SK-N-MC (cell line): ENCODE data around the gene SH3GL3.

Source experiments
- DNase-seq: peaks from one replicate; pipeline ENCODE4 v3.0.0-alpha.2; 2011; ENCODE audit warnings: low read depth, low spot score
- H3K27ac ChIP-seq: fragments of 200-600 bp; sonication (generic); 2 replicates; pipeline ENCODE4 v1.5.1; 2016; ENCODE audit warnings: mixed run types
- H3K36me3 ChIP-seq: fragments of 200-600 bp; sonication (generic); 2 replicates; pipeline ENCODE4 v1.6.1; 2017; ENCODE audit warnings: antibody characterized with exemption, low read length, mixed read lengths; ENCODE audit not compliant: insufficient read depth
- H3K4me3 ChIP-seq: fragments of 200-600 bp; sonication (generic); 2 replicates; pipeline ENCODE4 v1.5.1; 2016
- H3K9ac ChIP-seq: fragments of 200-600 bp; sonication (generic); 2 replicates; pipeline ENCODE4 v1.8.0; 2017; ENCODE audit warnings: mixed run types, mixed read lengths; ENCODE audit not compliant: insufficient read length
- H3K9me3 ChIP-seq: fragments of 200-600 bp; sonication (generic); 2 replicates; pipeline ENCODE4 v1.6.1; 2017; ENCODE audit warnings: low read depth, mild to moderate bottlenecking, antibody characterized with exemption, low read length, moderate library complexity, mixed read lengths
- EZH2 ChIP-seq: fragments of 200-600 bp; sonication (generic); IDR thresholded peaks from one replicate; pipeline ENCODE4 v1.6.1; 2017; ENCODE audit warnings: antibody characterized with exemption
- FOXP2 ChIP-seq: optimal IDR thresholded peaks from 2 replicates; pipeline ENCODE3; 2011; ENCODE audit warnings: mild to moderate bottlenecking, moderate library complexity; ENCODE audit not compliant: insufficient read depth; ENCODE audit errors: extremely low read length, control extremely low read depth
- POLR2AphosphoS5 ChIP-seq: IDR thresholded peaks from 2 replicates; pipeline ENCODE4 v1.6.1; 2012; ENCODE audit warnings: mild to moderate bottlenecking, low read depth, low read length, borderline replicate concordance

Gene SH3GL3

GRCh38 chr15:83605111-83605945, 158.2 kb downstream of the SH3GL3 start:
- Histone ChIP-seq H3K27ac (no peak overlapping the region), H3K36me3 (no peaks in the 10 kb centered on the region), H3K9ac (no peak overlapping the region), H3K4me3 (no peak overlapping the region), H3K9me3 (no peaks in the 10 kb centered on the region)
- TF ChIP-seq POLR2AphosphoS5: no peak
- TF ChIP-seq EZH2: no peak
- TF ChIP-seq FOXP2: no peak
- no peak for DNase-seq

- no peak for DNase-seq
- no peak overlapping the region for H3K27ac ChIP-seq
- H3K9ac ChIP-seq: no peak overlapping the region
- no peak overlapping the region for H3K4me3 ChIP-seq
- TF ChIP-seq POLR2AphosphoS5 (no peak), FOXP2 (no peak), EZH2 (no peak)
- peaks cover 7% of the 10 kb centered on the region; the same call in 1 of the 2 replicates for H3K36me3 ChIP-seq
- no peaks in the 10 kb centered on the region for H3K9me3 ChIP-seq
These were observed 163.0 kb downstream of the SH3GL3 start for GRCh38 chr15:83610132-83610531.

- Histone ChIP-seq H3K36me3 (peaks cover 7% of the 10 kb centered on the region; the same call in 1 of the 2 replicates), H3K9me3 (no peaks in the 10 kb centered on the region), H3K4me3 (no peak overlapping the region), H3K27ac (no peak overlapping the region), H3K9ac (no peak overlapping the region)
- no peak for TF ChIP-seq FOXP2
- no peak for TF ChIP-seq EZH2
- no peak for TF ChIP-seq POLR2AphosphoS5
- no peak for DNase-seq
These were observed 164.0 kb downstream of the SH3GL3 start for GRCh38 chr15:83610901-83611685.

- H3K36me3 ChIP-seq: peaks cover 7% of the 10 kb centered on the region; the same call in 1 of the 2 replicates
- H3K4me3 ChIP-seq: no peak overlapping the region
- no peaks in the 10 kb centered on the region for H3K9me3 ChIP-seq
- no peak overlapping the region for H3K9ac ChIP-seq
- no peak overlapping the region for H3K27ac ChIP-seq
- no peak for TF ChIP-seq FOXP2
- no peak for TF ChIP-seq POLR2AphosphoS5
- no peak for TF ChIP-seq EZH2
- DNase-seq: no peak
These were observed 165.1 kb downstream of the SH3GL3 start for GRCh38 chr15:83612226-83612625.

DNA sequence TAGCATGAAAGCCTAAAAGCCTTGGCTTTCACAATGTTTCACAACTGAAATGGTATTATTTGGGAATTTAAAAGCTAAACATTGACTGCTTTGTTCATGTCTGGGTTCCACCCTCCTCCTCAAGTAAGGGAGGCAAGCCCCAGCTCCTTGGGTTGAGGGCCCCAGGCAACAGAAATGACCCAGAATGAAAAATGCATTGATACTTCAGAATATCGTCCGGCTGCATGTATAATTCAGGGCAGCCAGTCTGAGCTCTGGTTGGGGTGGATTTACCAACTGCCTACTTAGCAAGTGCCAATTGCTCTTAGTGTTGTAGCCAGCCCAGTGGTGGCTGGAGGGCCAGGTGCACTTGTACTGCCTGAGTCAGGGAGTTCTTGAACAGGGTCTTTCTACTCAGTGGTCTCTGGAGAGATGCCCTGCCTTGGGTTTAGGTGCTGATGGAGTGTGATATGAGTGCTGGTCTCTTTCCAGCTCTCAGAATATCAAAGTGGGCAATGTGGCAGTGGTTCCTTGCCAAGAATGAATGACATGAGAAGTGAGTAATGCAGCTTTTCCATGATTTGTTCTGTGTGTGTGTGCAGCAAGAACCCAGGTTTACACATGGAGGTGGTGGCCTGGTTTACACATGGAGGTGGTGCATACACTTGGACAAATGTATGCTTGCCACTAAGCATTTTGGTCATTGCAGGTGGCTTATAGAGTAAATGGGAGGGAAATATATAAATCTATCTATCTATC, 165.9 kb downstream of the SH3GL3 start:
- DNase-seq: no peak

GRCh38 chr15:83613714-83614113, 166.6 kb downstream of the SH3GL3 start:
- Histone ChIP-seq H3K9ac (no peak overlapping the region), H3K36me3 (peaks cover 11% of the 10 kb centered on the region; the same call in 1 of the 2 replicates), H3K4me3 (no peak overlapping the region), H3K9me3 (no peaks in the 10 kb centered on the region), H3K27ac (no peak overlapping the region)
- no peak for DNase-seq
- TF ChIP-seq EZH2 (no peak), FOXP2 (no peak), POLR2AphosphoS5 (no peak)

More for the DNA sequence above, 165.9 kb downstream of the SH3GL3 start:
- no peaks in the 10 kb centered on the region for H3K9me3 ChIP-seq
- TF ChIP-seq FOXP2: no peak
- TF ChIP-seq POLR2AphosphoS5: no peak
- no peak for TF ChIP-seq EZH2
- no peak overlapping the region for H3K27ac ChIP-seq
- H3K4me3 ChIP-seq: no peak overlapping the region
- no peak overlapping the region for H3K9ac ChIP-seq
- H3K36me3 ChIP-seq: peaks cover 7% of the 10 kb centered on the region; the same call in 1 of the 2 replicates

DNA sequence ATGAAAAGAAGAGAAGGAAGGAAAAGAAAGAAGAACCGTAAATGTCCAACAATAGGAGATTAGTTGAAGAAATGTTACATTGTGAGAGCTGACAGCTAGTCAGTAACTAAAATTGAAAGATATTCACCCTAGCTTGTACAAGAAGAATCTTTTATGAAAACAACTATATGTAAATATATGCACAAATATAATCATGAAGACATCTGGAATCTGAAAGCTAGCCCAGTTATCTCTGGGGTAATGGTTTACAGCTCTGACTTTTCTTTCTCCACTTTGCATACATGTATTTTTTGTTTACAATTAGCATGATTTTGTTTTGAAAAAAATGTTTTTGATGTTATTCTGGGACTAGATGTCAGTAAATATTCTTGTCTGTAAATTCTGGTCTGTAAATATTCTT, 169.7 kb downstream of the SH3GL3 start:
- Histone ChIP-seq H3K27ac (no peak overlapping the region), H3K36me3 (peaks cover 7% of the 10 kb centered on the region; the same call in 1 of the 2 replicates), H3K9ac (no peak overlapping the region), H3K9me3 (no peaks in the 10 kb centered on the region), H3K4me3 (no peak overlapping the region)
- DNase-seq: no peak
- TF ChIP-seq EZH2: no peak
